ENCODE data around the gene CPNE8.

DNA sequence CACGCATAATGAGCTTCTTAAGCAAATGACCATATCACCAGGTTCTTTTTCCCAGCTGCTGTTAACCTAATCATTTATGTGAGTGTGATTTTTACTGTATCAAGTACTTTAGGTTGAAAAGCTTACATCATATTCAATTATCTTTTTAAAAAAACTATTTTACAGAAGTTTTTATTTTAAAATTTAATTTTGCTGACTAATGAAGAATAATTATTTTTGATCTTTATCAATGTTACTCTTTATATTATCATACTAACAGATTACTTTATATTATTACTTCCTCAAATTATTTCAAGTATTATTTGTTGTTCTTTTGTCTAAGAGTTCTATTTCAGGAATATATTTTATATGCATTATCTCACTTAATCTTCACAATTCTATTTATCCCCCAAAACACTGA lies 236.3 kb downstream of the CPNE8 start:
- TF ChIP-seq, protein P1, sequence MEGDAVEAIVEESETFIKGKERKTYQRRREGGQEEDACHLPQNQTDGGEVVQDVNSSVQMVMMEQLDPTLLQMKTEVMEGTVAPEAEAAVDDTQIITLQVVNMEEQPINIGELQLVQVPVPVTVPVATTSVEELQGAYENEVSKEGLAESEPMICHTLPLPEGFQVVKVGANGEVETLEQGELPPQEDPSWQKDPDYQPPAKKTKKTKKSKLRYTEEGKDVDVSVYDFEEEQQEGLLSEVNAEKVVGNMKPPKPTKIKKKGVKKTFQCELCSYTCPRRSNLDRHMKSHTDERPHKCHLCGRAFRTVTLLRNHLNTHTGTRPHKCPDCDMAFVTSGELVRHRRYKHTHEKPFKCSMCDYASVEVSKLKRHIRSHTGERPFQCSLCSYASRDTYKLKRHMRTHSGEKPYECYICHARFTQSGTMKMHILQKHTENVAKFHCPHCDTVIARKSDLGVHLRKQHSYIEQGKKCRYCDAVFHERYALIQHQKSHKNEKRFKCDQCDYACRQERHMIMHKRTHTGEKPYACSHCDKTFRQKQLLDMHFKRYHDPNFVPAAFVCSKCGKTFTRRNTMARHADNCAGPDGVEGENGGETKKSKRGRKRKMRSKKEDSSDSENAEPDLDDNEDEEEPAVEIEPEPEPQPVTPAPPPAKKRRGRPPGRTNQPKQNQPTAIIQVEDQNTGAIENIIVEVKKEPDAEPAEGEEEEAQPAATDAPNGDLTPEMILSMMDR (conservative IDR thresholded peaks at IDR 0.05 in 1 of 2, IDR thresholded peaks at IDR 0.05 in 1 of 2; ENCODE audit: extremely low read depth in 1 of 2, insufficient read depth in 1 of 2, low read depth in 1 of 2, low read length in 2 of 2): no peak
- no peak for TF ChIP-seq EZH2 (IDR thresholded peaks at IDR 0.05; ENCODE audit: borderline replicate concordance, low read length)
